HG02938 (cell line): ENCODE data around the gene WDR18.

Experiments
- ATAC-seq: cut with Tn5 transposase; IDR thresholded peaks from one replicate; pipeline ENCODE4 v1.9.1; 2021; ENCODE audit warnings: mild to moderate bottlenecking, moderate library complexity; ENCODE audit not compliant: unreplicated experiment

Gene WDR18

GRCh38 chr19:964116-964520 lies 20.0 kb upstream of the WDR18 start:
- no peak for ATAC-seq

DNA sequence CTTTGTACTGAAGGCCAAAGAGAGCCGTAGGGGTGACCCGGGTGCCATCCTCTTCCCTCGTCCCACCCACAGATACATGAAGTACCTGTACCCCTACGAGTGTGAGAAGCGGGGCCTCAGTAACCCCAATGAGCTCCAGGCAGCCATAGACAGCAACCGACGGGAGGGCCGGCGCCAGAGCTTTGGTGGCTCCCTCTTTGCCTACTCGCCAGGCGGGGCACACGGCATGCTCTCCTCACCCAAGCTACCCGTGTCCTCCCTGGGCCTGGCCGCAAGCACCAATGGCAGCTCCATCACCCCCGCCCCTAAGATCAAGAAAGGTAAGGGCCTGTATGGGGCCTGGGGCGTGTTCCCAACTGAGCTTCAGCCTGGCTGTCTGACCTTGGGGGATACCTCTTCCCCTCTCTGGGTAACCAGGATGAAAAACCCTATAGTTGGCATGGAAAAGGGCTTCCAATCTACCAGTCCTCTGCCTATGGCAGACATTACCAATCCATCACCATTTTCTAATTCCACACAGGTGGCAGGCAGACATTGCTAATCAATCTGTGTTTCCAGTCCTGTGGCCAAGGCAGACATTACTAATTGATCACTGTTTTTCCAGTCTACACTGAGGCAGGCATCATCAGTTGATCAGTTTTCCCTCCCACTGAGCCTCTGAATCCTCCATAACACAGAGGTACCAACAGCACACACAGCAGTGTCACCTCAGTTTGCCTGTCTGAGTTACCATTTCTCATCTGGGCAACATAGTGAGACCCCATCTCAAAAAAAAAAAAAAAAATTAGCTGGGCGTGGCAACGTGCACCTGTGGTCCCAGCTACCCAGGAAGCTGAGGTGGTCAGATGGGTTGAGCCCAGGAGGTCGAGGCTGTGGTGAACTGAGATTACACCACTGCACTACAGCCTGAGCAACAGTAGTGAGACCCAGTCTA lies 19.1 kb upstream of the WDR18 start:
- no peak for ATAC-seq

- ATAC-seq = no peak
Measured at GRCh38 chr19:966485-967088, 17.6 kb upstream of the WDR18 start.

- ATAC-seq = no peak
Measured at GRCh38 chr19:970695-971094, 13.4 kb upstream of the WDR18 start.

- no peak for ATAC-seq
Measured at GRCh38 chr19:971795-972194, 12.3 kb upstream of the WDR18 start.

GRCh38 chr19:972281-972680 lies 11.9 kb upstream of the WDR18 start:
- no peak for ATAC-seq

DNA sequence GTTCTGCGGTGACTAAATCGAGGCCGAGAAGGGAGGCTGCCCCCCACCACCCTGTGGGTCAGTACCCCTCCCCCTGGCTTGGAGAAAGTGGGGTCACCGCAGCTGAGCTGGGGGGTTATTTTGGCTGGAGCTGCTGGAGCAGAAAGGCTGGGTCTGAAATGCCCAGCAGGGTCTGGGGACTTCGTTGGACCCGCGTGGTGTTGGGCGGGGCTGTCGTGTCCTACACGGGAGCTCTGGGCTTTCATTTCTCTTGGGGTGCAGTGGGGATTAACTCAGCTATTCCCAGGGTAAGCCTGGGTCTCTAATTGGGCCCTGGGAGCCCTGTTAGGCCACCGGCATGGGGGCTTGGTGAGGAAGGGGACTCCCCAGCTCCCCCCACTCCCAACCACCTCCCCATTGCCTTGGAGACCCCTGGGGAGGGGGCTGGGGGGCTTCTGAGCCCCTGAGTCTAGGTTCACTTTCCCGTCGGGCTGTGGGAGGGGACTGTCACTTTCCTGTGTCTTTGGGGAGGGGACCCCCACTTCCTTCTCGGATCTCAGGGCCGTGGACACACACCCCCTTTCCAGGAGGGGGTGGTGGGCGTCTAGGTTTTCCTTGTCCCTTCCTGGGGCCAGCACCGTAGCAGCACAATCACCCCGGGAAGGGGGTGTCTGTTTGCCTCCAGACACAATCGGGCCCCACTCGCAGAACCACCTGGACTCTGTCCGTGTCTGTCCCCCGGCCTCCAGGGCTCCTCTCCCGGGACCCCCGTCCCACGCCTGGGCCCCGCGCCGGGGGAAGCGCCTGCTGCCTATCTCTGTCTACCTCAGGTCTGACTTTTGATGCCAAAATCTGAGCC lies 10.2 kb upstream of the WDR18 start:
- ATAC-seq = no peak

DNA sequence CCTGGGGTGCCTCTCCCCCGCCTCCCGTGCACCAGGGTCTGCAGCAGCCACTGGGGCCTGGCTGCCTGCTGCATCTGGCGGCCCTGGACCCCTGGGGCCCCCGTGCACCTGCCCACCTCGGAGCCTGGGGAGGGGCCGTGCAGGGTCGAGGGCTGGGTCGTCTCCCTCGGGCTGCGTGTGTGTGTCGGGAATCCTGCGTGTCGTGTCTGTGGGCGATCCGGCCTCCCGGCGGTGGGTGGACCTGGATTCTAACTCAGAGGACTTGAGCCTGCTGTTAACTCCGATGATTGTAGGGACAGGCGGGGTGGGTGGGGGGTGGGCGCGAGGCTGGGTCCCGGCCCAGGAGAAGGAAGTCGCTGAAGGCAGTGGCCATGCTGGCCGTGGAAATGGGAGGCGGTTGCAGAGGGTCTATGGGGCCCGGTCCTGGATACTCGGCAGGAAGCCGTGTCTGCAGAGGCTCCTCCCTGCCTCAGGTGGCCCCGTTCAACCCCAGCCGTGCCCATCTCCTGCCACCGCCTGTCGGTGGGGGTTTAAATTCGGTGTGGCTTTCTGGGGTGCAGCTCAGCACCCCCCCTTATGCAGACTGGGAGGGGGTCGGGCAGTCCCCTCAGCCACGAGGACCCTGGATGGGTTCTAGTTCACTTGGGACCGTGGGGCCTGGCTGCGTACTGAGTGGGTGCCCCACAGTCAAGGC lies 9.4 kb upstream of the WDR18 start:
- ATAC-seq = no peak

DNA sequence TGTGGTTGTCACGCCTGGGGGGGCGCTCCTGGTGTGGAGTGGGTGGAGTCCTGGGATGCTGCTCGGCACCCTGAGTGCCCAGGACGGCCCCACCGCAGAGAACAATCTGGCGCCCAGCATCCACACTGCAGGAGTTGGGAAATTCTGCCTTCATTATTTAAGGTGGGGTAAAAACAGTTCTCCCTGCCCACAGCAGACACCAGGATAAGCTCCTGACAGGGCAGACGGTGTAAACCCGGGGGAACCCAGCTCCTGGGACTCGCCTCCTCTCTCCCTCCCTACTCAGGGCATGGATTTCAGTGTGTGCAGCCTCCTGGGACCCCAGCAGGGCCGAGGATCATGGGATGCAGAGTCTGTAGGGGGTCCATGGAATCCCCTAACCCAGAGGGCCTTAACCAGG lies 7.7 kb upstream of the WDR18 start:
- no peak for ATAC-seq

- ATAC-seq = no peak
Measured at GRCh38 chr19:977058-977464, 7.1 kb upstream of the WDR18 start.

DNA sequence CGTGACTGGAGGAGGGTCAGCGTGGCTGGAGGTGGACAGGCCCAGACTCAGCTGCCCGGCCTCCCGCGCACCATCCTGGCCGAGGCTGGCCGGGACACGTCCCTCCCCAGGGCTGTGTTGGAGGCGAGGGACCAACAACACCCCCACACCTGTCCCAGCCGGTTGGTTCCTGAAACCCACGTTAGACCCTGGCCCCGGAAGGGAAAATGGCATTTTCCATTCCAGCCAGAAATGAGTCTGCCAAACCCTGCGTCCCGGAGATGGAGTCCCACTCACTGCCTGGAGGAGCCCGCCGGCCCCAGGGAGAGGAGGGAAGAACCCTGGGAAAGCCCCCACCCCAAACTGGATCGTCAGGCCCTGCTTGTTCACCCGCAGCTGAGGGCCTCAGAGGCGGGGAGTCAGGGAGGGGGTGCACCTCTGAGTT lies 4.8 kb upstream of the WDR18 start:
- ATAC-seq = no peak

- no peak for ATAC-seq
Measured at GRCh38 chr19:980133-980998, 3.8 kb upstream of the WDR18 start.

DNA sequence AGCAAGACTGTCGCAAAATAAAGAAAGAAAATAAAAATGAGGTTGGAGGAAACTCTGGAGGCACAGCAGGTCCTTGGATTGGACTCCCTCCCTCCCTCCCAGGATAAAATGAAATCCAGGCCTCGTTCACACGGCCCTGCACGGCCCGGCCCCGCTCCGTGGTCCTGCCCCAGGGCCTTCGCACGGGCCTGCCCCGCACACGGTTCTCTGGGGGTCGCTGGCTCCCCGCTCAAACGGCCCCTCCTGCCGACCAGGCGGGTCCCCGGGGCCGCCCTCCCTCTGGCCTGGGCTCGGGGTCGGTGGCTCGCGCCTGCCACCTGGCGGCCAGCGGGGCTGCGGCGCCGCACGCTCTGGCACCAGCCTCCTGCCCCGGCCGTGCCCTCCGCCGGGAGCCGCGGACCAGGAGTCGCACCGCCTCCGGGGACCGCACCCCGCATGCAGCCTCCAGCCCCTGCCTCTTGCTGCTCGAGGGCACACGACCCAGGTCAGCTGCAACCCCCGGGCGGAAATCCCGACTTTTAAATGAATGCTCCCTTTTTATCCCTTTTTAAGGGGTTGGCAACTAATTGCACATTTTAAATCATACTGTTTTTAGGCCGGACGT lies 1.5 kb upstream of the WDR18 start:
- no peak for ATAC-seq

GRCh38 chr19:986083-986482 lies 1.9 kb downstream of the WDR18 start:
- no peak for ATAC-seq

GRCh38 chr19:988081-988480 lies 3.9 kb downstream of the WDR18 start:
- ATAC-seq = no peak

GRCh38 chr19:988510-988909 lies 4.4 kb downstream of the WDR18 start:
- ATAC-seq = no peak

DNA sequence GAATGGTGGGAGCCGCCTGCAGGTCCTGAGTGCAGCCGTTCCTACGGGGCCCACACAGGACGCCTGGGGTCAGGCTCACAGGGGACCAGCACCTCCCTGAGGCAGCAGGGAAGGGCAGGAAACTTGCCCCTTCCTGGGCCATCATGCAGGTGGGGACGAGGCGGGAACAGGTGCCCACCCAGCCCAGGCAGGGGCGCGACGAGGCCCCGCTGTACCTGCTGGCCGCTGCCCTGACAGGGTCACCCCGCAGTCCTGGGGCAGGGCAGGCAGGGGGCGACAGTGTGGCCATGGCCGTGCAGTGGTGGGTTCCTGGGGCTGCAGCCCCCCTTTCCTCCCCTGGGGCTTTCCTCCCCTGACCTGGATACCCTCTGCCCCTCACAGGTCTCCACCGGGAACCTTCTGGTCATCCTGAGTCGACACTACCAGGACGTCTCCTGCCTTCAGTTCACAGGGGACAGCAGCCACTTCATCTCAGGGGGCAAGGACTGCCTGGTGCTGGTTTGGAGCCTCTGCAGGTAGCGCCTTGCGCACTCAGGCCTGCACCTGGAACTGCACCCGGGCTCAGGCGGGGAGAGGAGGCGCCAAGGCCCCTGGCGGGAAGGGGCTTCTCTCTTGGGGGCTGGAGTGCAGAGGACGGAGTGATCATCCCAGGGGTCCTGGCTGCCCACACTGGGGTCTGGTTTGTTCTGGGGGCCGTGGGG lies 5.4 kb downstream of the WDR18 start:
- ATAC-seq = no peak

- no peak for ATAC-seq
Measured at GRCh38 chr19:990119-990571, 6.0 kb downstream of the WDR18 start.

GRCh38 chr19:990746-991145 lies 6.6 kb downstream of the WDR18 start:
- no peak for ATAC-seq
